ENCODE results near the gene CSTB. TPM values are rescaled to one million over a fixed set of nuclear protein-coding genes. Genes with fewer than 3 reads are reported as not detected.

Gene CSTB
- total and polyA plus RNA-seq, 4 donors, result 33.2 to 263 (median 181) TPM

- Histone ChIP-seq H3K27ac (ENCODE audit: low read depth in 1 of 2, low read length in 1 of 2) (no peak overlapping the region), H3K4me1 (ENCODE audit: control insufficient read depth in 5 of 5, insufficient read depth in 5 of 5, low read length in 5 of 5) (peaks cover 0 to 14% (median 6%) of the 10 kb centered on the region in 5 donors), H3K9me3 (ENCODE audit: control insufficient read depth in 4 of 4, insufficient read depth in 3 of 4, low read length in 3 of 4) (peaks cover 0 to 7% (median 1%) of the 10 kb centered on the region in 4 donors), H3K4me3 (no peak overlapping the region), H3K27me3 (ENCODE audit: control insufficient read depth in 3 of 3, insufficient read depth in 3 of 3, low read length in 2 of 3) (no peaks in the 10 kb centered on the region), H3K36me3 (ENCODE audit: control insufficient read depth in 4 of 4, insufficient read depth in 4 of 4, low read length in 4 of 4) (no peaks in the 10 kb centered on the region), H3K9ac (ENCODE audit: insufficient read depth in 1 of 2, low read length in 2 of 2) (no peak overlapping the region)
- WGBS, 2 donors, result 83 to 89% methylated on average over 14 of the region's 14 CpGs
- TF ChIP-seq, protein P1, sequence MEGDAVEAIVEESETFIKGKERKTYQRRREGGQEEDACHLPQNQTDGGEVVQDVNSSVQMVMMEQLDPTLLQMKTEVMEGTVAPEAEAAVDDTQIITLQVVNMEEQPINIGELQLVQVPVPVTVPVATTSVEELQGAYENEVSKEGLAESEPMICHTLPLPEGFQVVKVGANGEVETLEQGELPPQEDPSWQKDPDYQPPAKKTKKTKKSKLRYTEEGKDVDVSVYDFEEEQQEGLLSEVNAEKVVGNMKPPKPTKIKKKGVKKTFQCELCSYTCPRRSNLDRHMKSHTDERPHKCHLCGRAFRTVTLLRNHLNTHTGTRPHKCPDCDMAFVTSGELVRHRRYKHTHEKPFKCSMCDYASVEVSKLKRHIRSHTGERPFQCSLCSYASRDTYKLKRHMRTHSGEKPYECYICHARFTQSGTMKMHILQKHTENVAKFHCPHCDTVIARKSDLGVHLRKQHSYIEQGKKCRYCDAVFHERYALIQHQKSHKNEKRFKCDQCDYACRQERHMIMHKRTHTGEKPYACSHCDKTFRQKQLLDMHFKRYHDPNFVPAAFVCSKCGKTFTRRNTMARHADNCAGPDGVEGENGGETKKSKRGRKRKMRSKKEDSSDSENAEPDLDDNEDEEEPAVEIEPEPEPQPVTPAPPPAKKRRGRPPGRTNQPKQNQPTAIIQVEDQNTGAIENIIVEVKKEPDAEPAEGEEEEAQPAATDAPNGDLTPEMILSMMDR (IDR thresholded peaks at IDR 0.05; ENCODE audit: control extremely low read depth, extremely low read depth), result no peak
- DNase-seq (no peak), ATAC-seq (ENCODE audit: insufficient read depth, low FRiP score) (no peak)
Observed at GRCh38 chr21:43816611-43817071, 40.5 kb upstream of the CSTB start.

GRCh38 chr21:43815991-43816390 is 39.9 kb upstream of the CSTB start:
- WGBS, 2 donors, result 93 to 94% methylated on average over 14 to 15 of the region's 15 CpGs

DNA sequence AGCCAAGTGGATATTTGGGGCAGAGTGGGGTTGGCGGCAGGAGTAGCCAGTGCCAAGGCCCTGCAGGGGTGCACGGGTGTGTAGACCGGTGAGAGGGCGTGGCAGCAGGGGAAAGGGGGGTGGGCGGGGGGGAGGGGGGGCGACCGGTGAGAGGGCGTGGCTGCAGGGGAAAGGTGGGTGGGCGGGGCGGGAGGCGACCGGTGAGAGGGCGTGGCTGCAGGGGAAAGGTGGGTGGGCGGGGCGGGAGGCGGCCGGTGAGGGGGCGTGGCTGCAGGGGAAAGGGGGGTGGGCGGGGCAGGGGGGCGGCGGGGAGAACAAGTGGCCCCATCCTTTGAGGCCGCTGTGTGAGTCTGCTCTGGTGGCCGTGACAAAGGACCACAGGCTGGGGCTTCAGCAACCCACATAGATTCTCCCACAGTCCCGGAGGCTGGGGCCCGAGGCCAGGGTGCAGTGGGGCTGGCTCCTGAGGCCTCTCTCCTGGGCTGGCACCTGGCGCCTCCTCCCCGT is 39.1 kb upstream of the CSTB start:
- 40 to 53% methylated on average over 11 to 26 of the region's 27 CpGs for WGBS, 2 donors
- peaks cover 0 to 16% (median 6%) of the 10 kb centered on the region in 5 donors for H3K4me1 ChIP-seq (ENCODE audit: control insufficient read depth in 5 of 5, insufficient read depth in 5 of 5, low read length in 5 of 5)
- peak in 1 of 3 donors; percentile 46 for DNase-seq
- H3K9me3 ChIP-seq (ENCODE audit: control insufficient read depth in 4 of 4, insufficient read depth in 3 of 4, low read length in 3 of 4), result peaks cover 0 to 7% (median 1%) of the 10 kb centered on the region in 4 donors
- no peak for ATAC-seq (ENCODE audit: insufficient read depth, low FRiP score)
- no peaks in the 10 kb centered on the region for H3K27me3 ChIP-seq (ENCODE audit: control insufficient read depth in 3 of 3, insufficient read depth in 3 of 3, low read length in 2 of 3)
- H3K36me3 ChIP-seq (ENCODE audit: control insufficient read depth in 4 of 4, insufficient read depth in 4 of 4, low read length in 4 of 4), result no peaks in the 10 kb centered on the region
- TF ChIP-seq, protein P1 (IDR thresholded peaks at IDR 0.05; ENCODE audit: control extremely low read depth, extremely low read depth), result no peak
- no peak overlapping the region for H3K27ac ChIP-seq (ENCODE audit: low read depth in 1 of 2, low read length in 1 of 2)
- no peak overlapping the region for H3K9ac ChIP-seq (ENCODE audit: insufficient read depth in 1 of 2, low read length in 2 of 2)
- no peak overlapping the region for H3K4me3 ChIP-seq

More at GRCh38 chr21:43815991-43816390, 39.9 kb upstream of the CSTB start:
- TF ChIP-seq, protein P1 (IDR thresholded peaks at IDR 0.05; ENCODE audit: control extremely low read depth, extremely low read depth), result no peak
- Histone ChIP-seq H3K4me1 (ENCODE audit: control insufficient read depth in 5 of 5, insufficient read depth in 5 of 5, low read length in 5 of 5) (peaks cover 0 to 14% (median 6%) of the 10 kb centered on the region in 5 donors), H3K27ac (ENCODE audit: low read depth in 1 of 2, low read length in 1 of 2) (no peak overlapping the region), H3K4me3 (no peak overlapping the region), H3K36me3 (ENCODE audit: control insufficient read depth in 4 of 4, insufficient read depth in 4 of 4, low read length in 4 of 4) (no peaks in the 10 kb centered on the region), H3K9me3 (ENCODE audit: control insufficient read depth in 4 of 4, insufficient read depth in 3 of 4, low read length in 3 of 4) (peaks cover 0 to 7% (median 1%) of the 10 kb centered on the region in 4 donors), H3K9ac (ENCODE audit: insufficient read depth in 1 of 2, low read length in 2 of 2) (no peak overlapping the region), H3K27me3 (ENCODE audit: control insufficient read depth in 3 of 3, insufficient read depth in 3 of 3, low read length in 2 of 3) (no peaks in the 10 kb centered on the region)
- DNase-seq, result no peak
- no peak for ATAC-seq (ENCODE audit: insufficient read depth, low FRiP score)
